ENCODE measurements around the gene SYCE3. TPM values are rescaled to one million over a fixed set of nuclear protein-coding genes. Genes with fewer than 3 reads are reported as not detected.

SYCE3 gene
- total and polyA plus RNA-seq, 7 donors = not detected

DNA sequence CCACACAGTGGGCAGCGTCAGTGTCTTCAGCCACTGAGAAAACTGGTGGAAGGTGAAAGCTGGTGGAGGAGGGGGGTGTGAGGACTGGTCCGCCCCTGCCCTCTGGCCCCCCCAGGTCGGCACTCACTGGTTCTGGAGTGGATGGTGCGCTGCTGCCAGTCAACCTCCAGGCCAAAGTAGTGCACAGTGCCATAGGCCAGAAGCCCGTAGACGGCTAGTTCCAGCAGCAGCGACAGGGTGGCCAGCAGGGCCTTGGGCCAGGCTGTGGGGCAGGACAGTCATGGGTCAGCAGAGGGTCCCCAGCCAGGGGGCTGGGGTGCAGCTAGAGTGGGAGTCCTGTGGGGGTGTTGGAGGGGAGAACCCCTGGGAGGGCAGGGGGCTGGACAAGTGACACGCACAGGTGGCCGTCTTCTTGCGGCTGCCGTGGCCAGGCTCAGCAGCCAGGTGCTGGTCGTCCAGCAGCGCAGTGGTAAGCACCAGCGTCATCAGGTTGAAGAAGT is 57.4 kb downstream of the SYCE3 start:
- Histone ChIP-seq H3K27ac (no peak overlapping the region), H3K4me3 (no peak overlapping the region), H3K27me3 (no peaks in the 10 kb centered on the region), H3K4me1 (peaks cover 0 to 39% (median 24%) of the 10 kb centered on the region in 4 donors), H3K36me3 (peaks cover 20 to 36% (median 29%) of the 10 kb centered on the region in 4 donors), H3K9me3 (no peaks in the 10 kb centered on the region)
- 94 to 96% methylated on average over 14 of the region's 14 CpGs for WGBS, 2 donors
- intact Hi-C loops (cut with DNase I) = loop anchor here (5.0 kb wide), 2 partner anchors 158 to 263 kb away; no protein-coding TSS in a partner anchor
- no peak for DNase-seq
- TF ChIP-seq POLR2A (IDR thresholded peaks at IDR 0.05) = no peak
- no peak for TF ChIP-seq EP300 (IDR thresholded peaks at IDR 0.05)
- no peak for TF ChIP-seq POLR2AphosphoS5 (IDR thresholded peaks at IDR 0.05)
- TF ChIP-seq, protein P1, sequence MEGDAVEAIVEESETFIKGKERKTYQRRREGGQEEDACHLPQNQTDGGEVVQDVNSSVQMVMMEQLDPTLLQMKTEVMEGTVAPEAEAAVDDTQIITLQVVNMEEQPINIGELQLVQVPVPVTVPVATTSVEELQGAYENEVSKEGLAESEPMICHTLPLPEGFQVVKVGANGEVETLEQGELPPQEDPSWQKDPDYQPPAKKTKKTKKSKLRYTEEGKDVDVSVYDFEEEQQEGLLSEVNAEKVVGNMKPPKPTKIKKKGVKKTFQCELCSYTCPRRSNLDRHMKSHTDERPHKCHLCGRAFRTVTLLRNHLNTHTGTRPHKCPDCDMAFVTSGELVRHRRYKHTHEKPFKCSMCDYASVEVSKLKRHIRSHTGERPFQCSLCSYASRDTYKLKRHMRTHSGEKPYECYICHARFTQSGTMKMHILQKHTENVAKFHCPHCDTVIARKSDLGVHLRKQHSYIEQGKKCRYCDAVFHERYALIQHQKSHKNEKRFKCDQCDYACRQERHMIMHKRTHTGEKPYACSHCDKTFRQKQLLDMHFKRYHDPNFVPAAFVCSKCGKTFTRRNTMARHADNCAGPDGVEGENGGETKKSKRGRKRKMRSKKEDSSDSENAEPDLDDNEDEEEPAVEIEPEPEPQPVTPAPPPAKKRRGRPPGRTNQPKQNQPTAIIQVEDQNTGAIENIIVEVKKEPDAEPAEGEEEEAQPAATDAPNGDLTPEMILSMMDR (IDR thresholded peaks at IDR 0.05) = no peak

DNA sequence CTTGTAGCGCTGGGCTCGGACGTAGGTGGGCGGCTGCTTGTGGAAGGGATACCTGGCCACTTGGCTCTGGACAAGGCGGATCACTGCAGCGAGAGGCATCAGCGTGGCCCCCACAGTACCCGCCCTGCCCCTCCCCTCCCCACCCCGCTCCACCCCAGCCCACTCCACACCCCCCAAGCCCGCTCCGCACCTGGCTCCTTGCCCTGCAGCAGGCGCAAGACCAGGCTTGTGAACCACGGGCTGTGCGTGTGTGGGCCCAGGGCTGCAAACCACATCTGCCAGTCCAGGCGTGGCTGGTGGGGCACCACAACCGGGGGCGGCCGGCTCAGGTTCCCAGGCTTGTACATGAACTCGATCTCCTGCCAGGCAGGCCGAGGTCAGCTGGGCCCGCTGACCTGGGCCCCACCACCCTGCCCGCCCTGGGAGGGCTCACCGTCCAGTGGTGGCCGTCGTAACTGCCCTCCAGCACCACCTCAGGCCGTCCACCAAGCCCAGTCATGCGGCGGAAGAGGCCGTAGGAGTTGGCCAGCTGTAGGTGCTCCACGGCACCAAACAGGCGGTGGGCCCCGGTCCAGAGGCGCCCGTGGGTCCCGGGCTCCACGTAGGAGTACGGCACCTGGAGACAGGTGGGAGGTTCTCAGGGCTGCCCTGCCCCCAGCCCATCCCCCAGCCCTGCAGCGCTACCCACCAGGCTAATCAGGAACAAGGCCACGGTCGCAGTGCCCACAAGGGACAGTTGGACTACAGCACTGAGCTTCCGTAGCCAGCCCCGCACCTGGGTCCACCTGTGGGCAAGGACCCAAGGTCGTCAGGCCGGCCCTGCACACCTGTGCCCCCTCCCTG is 58.1 kb downstream of the SYCE3 start:
- Histone ChIP-seq H3K36me3 (peaks cover 20 to 36% (median 29%) of the 10 kb centered on the region in 4 donors), H3K4me1 (peaks cover 0 to 33% (median 24%) of the 10 kb centered on the region in 4 donors), H3K4me3 (no peak overlapping the region), H3K9me3 (no peaks in the 10 kb centered on the region), H3K27me3 (no peaks in the 10 kb centered on the region), H3K27ac (no peak overlapping the region)
- intact Hi-C loops (cut with DNase I) = loop anchor here (5.0 kb wide), 2 partner anchors 157 to 262 kb away; no protein-coding TSS in a partner anchor
- DNase-seq = no peak
- WGBS, 2 donors = 94% methylated on average over 44 of the region's 44 CpGs
- TF ChIP-seq EP300 (IDR thresholded peaks at IDR 0.05) (no peak), POLR2AphosphoS5 (IDR thresholded peaks at IDR 0.05) (no peak), POLR2A (IDR thresholded peaks at IDR 0.05) (no peak)
- TF ChIP-seq, protein P1 (IDR thresholded peaks at IDR 0.05) = no peak

GRCh38 chr22:50503475-50504145 is 59.1 kb downstream of the SYCE3 start:
- Histone ChIP-seq H3K27ac (no peak overlapping the region), H3K27me3 (no peaks in the 10 kb centered on the region), H3K4me1 (peaks cover 0 to 25% (median 16%) of the 10 kb centered on the region in 4 donors), H3K4me3 (no peak overlapping the region), H3K9me3 (no peaks in the 10 kb centered on the region), H3K36me3 (peaks cover 20 to 36% (median 29%) of the 10 kb centered on the region in 4 donors)
- WGBS, 2 donors = 81 to 93% methylated on average over 25 to 26 of the region's 26 CpGs
- TF ChIP-seq POLR2AphosphoS5 (IDR thresholded peaks at IDR 0.05) (no peak), EP300 (IDR thresholded peaks at IDR 0.05) (no peak)
- intact Hi-C loops (cut with DNase I) = no loop called here
- DNase-seq = peak; percentile 69

DNA sequence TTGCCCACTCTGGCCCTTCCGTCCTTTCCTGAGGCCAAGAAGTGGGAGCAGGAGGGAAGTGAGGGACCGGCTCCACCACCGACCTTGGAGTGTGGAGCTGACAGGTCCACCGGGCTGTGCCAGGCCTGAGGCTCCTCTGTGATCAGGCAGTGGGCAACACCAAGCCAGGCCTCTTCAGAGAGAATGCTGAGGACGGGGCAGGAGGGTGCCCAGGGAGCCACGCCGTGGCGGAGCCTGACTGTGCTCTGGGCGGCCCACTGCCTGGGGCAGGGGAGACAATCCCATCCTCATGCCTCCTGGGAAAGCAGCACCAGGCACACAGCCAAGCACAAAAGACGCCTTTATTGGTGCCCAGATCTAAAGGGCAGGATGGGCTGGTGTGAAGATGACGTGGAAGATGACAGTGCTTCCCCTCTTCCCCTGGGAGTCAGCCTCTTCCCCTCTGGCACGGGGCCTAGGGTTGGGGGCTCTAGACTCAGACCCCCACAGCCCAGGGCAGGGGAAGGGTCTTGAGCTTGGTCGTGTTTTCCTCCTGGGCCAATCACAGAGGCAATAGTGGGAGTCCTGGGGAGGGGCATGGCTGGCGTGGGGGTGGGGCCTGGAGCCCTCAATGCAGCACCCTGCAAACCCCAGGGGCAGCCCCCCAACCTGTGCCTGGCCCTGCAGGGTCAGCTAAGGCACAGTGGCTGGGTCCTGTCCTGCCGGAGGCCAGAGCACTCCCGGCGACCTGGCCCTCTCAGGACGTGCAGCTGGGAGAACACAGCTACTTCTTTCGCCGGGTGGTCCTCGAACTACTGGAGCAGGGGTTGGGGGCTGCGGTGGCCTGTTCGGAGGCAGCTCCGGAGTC is 59.9 kb downstream of the SYCE3 start:
- Histone ChIP-seq H3K4me3 (no peak overlapping the region), H3K4me1 (peaks cover 0 to 27% (median 13%) of the 10 kb centered on the region in 4 donors), H3K36me3 (peaks cover 20 to 36% (median 29%) of the 10 kb centered on the region in 4 donors), H3K27ac (no peak overlapping the region), H3K9me3 (no peaks in the 10 kb centered on the region), H3K27me3 (no peaks in the 10 kb centered on the region)
- intact Hi-C loops (cut with DNase I) = no loop called here
- 87 to 91% methylated on average over 24 of the region's 24 CpGs for WGBS, 2 donors
- DNase-seq = no peak
- TF ChIP-seq, protein P1 (IDR thresholded peaks at IDR 0.05) = no peak
- TF ChIP-seq POLR2A (IDR thresholded peaks at IDR 0.05) = no peak
- no peak for TF ChIP-seq EP300 (IDR thresholded peaks at IDR 0.05)
- no peak for TF ChIP-seq POLR2AphosphoS5 (IDR thresholded peaks at IDR 0.05)
